DMS 273 treated with DMSO at 0.1 percent for 48 hours (cell line): ENCODE results near the gene USP46.

ENCODE experiments used
- DNase-seq: peaks from one replicate; lab custom pipeline; 2025; lab: John Stamatoyannopoulos, UW

Gene USP46

GRCh38 chr4:52659001-52659721 lies at the start of gene USP46:
USP46 (minus strand) TSS chr4:52659301; CDS start chr4:52659150, 151 bp downstream.
- DNase-seq: no peak

- DNase-seq: no peak
These were observed 45.6 kb upstream of the USP46 start for GRCh38 chr4:52704661-52705060.

- DNase-seq: peak; percentile 27
These were observed 45.0 kb upstream of the USP46 start for GRCh38 chr4:52704133-52704532.

- no peak for DNase-seq
These were observed 42.1 kb upstream of the USP46 start for GRCh38 chr4:52701207-52701606.

- no peak for DNase-seq
These were observed 35.8 kb upstream of the USP46 start for GRCh38 chr4:52694936-52695335.

- DNase-seq: no peak
These were observed 34.4 kb upstream of the USP46 start for GRCh38 chr4:52693492-52693891.

GRCh38 chr4:52689096-52689495 lies 30.0 kb upstream of the USP46 start:
- no peak for DNase-seq

GRCh38 chr4:52687696-52688095 lies 28.6 kb upstream of the USP46 start:
- DNase-seq: no peak

- DNase-seq: no peak
These were observed 26.2 kb upstream of the USP46 start for GRCh38 chr4:52685316-52685715.

- no peak for DNase-seq
These were observed 25.8 kb upstream of the USP46 start for GRCh38 chr4:52684896-52685295.

- no peak for DNase-seq
These were observed 21.3 kb upstream of the USP46 start for GRCh38 chr4:52680381-52680780.

- DNase-seq: no peak
These were observed 17.4 kb upstream of the USP46 start for GRCh38 chr4:52676536-52676935.

GRCh38 chr4:52675111-52675510 lies 16.0 kb upstream of the USP46 start:
- DNase-seq: no peak

GRCh38 chr4:52670739-52671138 lies 11.6 kb upstream of the USP46 start:
- DNase-seq: no peak

GRCh38 chr4:52670121-52670520 lies 11.0 kb upstream of the USP46 start:
- no peak for DNase-seq

- no peak for DNase-seq
These were observed 6.5 kb upstream of the USP46 start for GRCh38 chr4:52665592-52665991.

- DNase-seq: no peak
These were observed 5.4 kb upstream of the USP46 start for GRCh38 chr4:52664479-52664878.

GRCh38 chr4:52661966-52662690 lies 3.0 kb upstream of the USP46 start:
- DNase-seq: no peak

- DNase-seq: no peak
These were observed 1.5 kb upstream of the USP46 start for GRCh38 chr4:52660643-52661042.

- DNase-seq: no peak
These were observed 691 bp upstream of the USP46 start for GRCh38 chr4:52659722-52660261.

- DNase-seq: no peak
These were observed 480 bp downstream of the USP46 start for GRCh38 chr4:52658641-52659000.

GRCh38 chr4:52657618-52658501 lies 1.2 kb downstream of the USP46 start:
- DNase-seq: no peak

- DNase-seq: no peak
These were observed 1.8 kb downstream of the USP46 start for GRCh38 chr4:52657292-52657617.
